ENCODE measurements around the gene EVA1A.

EVA1A gene

GRCh38 chr2:75528221-75528977, 32.3 kb downstream of the EVA1A start:
- Histone ChIP-seq H3K27ac (ENCODE audit: low read length) (no peak overlapping the region), H3K4me1 (ENCODE audit: control insufficient read depth, low read depth, low read length) (peaks cover 10% of the 10 kb centered on the region)

GRCh38 chr2:75527676-75528075, 33.1 kb downstream of the EVA1A start:
- Histone ChIP-seq H3K27ac (ENCODE audit: low read length) (no peak overlapping the region), H3K9me3 (ENCODE audit: control insufficient read depth, low read depth, low read length) (no peaks in the 10 kb centered on the region), H3K9ac (ENCODE audit: low read length) (no peak overlapping the region), H3K36me3 (ENCODE audit: control insufficient read depth, low read depth, low read length) (no peaks in the 10 kb centered on the region), H3K27me3 (ENCODE audit: control insufficient read depth, insufficient read depth, low read length) (no peaks in the 10 kb centered on the region), H3K4me1 (ENCODE audit: control insufficient read depth, low read depth, low read length) (peaks cover 10% of the 10 kb centered on the region), H3K4me3 (ENCODE audit: low read length) (no peak overlapping the region)

More at GRCh38 chr2:75528221-75528977, 32.3 kb downstream of the EVA1A start:
- Histone ChIP-seq H3K36me3 (ENCODE audit: control insufficient read depth, low read depth, low read length) (no peaks in the 10 kb centered on the region), H3K9ac (ENCODE audit: low read length) (no peak overlapping the region), H3K4me3 (ENCODE audit: low read length) (no peak overlapping the region), H3K27me3 (ENCODE audit: control insufficient read depth, insufficient read depth, low read length) (no peaks in the 10 kb centered on the region), H3K9me3 (ENCODE audit: control insufficient read depth, low read depth, low read length) (no peaks in the 10 kb centered on the region)

GRCh38 chr2:75526842-75527241, 33.9 kb downstream of the EVA1A start:
- H3K4me1 ChIP-seq (ENCODE audit: control insufficient read depth, low read depth, low read length) = peaks cover 10% of the 10 kb centered on the region

GRCh38 chr2:75525434-75526310, 35.1 kb downstream of the EVA1A start:
- Histone ChIP-seq H3K4me1 (ENCODE audit: control insufficient read depth, low read depth, low read length) (peaks cover 10% of the 10 kb centered on the region), H3K27me3 (ENCODE audit: control insufficient read depth, insufficient read depth, low read length) (no peaks in the 10 kb centered on the region), H3K9me3 (ENCODE audit: control insufficient read depth, low read depth, low read length) (no peaks in the 10 kb centered on the region), H3K36me3 (ENCODE audit: control insufficient read depth, low read depth, low read length) (no peaks in the 10 kb centered on the region), H3K9ac (ENCODE audit: low read length) (no peak overlapping the region), H3K27ac (ENCODE audit: low read length) (no peak overlapping the region), H3K4me3 (ENCODE audit: low read length) (no peak overlapping the region)

More at GRCh38 chr2:75526842-75527241, 33.9 kb downstream of the EVA1A start:
- H3K27ac ChIP-seq (ENCODE audit: low read length) = no peak overlapping the region
- H3K4me3 ChIP-seq (ENCODE audit: low read length) = no peak overlapping the region
- no peaks in the 10 kb centered on the region for H3K27me3 ChIP-seq (ENCODE audit: control insufficient read depth, insufficient read depth, low read length)
- H3K36me3 ChIP-seq (ENCODE audit: control insufficient read depth, low read depth, low read length) = no peaks in the 10 kb centered on the region
- no peak overlapping the region for H3K9ac ChIP-seq (ENCODE audit: low read length)
- no peaks in the 10 kb centered on the region for H3K9me3 ChIP-seq (ENCODE audit: control insufficient read depth, low read depth, low read length)

GRCh38 chr2:75524276-75524911, 36.3 kb downstream of the EVA1A start:
- Histone ChIP-seq H3K4me1 (ENCODE audit: control insufficient read depth, low read depth, low read length) (peaks cover 10% of the 10 kb centered on the region), H3K9ac (ENCODE audit: low read length) (no peak overlapping the region), H3K36me3 (ENCODE audit: control insufficient read depth, low read depth, low read length) (no peaks in the 10 kb centered on the region), H3K27ac (ENCODE audit: low read length) (no peak overlapping the region), H3K4me3 (ENCODE audit: low read length) (no peak overlapping the region), H3K27me3 (ENCODE audit: control insufficient read depth, insufficient read depth, low read length) (no peaks in the 10 kb centered on the region), H3K9me3 (ENCODE audit: control insufficient read depth, low read depth, low read length) (no peaks in the 10 kb centered on the region)

- Histone ChIP-seq H3K36me3 (ENCODE audit: control insufficient read depth, low read depth, low read length) (no peaks in the 10 kb centered on the region), H3K4me3 (ENCODE audit: low read length) (no peak overlapping the region), H3K4me1 (ENCODE audit: control insufficient read depth, low read depth, low read length) (peaks cover 9% of the 10 kb centered on the region), H3K27ac (ENCODE audit: low read length) (no peak overlapping the region), H3K27me3 (ENCODE audit: control insufficient read depth, insufficient read depth, low read length) (no peaks in the 10 kb centered on the region), H3K9me3 (ENCODE audit: control insufficient read depth, low read depth, low read length) (no peaks in the 10 kb centered on the region), H3K9ac (ENCODE audit: low read length) (no peak overlapping the region)
Observed at GRCh38 chr2:75523313-75524275, 37.1 kb downstream of the EVA1A start.

GRCh38 chr2:75522543-75523312, 38.0 kb downstream of the EVA1A start:
- no peaks in the 10 kb centered on the region for H3K36me3 ChIP-seq (ENCODE audit: control insufficient read depth, low read depth, low read length)
- H3K4me1 ChIP-seq (ENCODE audit: control insufficient read depth, low read depth, low read length) = peaks cover under 1% of the 10 kb centered on the region
- no peaks in the 10 kb centered on the region for H3K27me3 ChIP-seq (ENCODE audit: control insufficient read depth, insufficient read depth, low read length)
- H3K9me3 ChIP-seq (ENCODE audit: control insufficient read depth, low read depth, low read length) = no peaks in the 10 kb centered on the region
- H3K27ac ChIP-seq (ENCODE audit: low read length) = no peak overlapping the region
- H3K4me3 ChIP-seq (ENCODE audit: low read length) = no peak overlapping the region
- H3K9ac ChIP-seq (ENCODE audit: low read length) = no peak overlapping the region

GRCh38 chr2:75521225-75521872, 39.4 kb downstream of the EVA1A start:
- Histone ChIP-seq H3K36me3 (ENCODE audit: control insufficient read depth, low read depth, low read length) (no peaks in the 10 kb centered on the region), H3K27me3 (ENCODE audit: control insufficient read depth, insufficient read depth, low read length) (no peaks in the 10 kb centered on the region), H3K4me1 (ENCODE audit: control insufficient read depth, low read depth, low read length) (no peaks in the 10 kb centered on the region), H3K27ac (ENCODE audit: low read length) (no peak overlapping the region), H3K9me3 (ENCODE audit: control insufficient read depth, low read depth, low read length) (no peaks in the 10 kb centered on the region), H3K4me3 (ENCODE audit: low read length) (no peak overlapping the region), H3K9ac (ENCODE audit: low read length) (no peak overlapping the region)

GRCh38 chr2:75519843-75520242, 40.9 kb downstream of the EVA1A start:
- Histone ChIP-seq H3K9me3 (ENCODE audit: control insufficient read depth, low read depth, low read length) (no peaks in the 10 kb centered on the region), H3K9ac (ENCODE audit: low read length) (no peak overlapping the region), H3K36me3 (ENCODE audit: control insufficient read depth, low read depth, low read length) (no peaks in the 10 kb centered on the region), H3K4me3 (ENCODE audit: low read length) (no peak overlapping the region), H3K4me1 (ENCODE audit: control insufficient read depth, low read depth, low read length) (no peaks in the 10 kb centered on the region), H3K27me3 (ENCODE audit: control insufficient read depth, insufficient read depth, low read length) (no peaks in the 10 kb centered on the region), H3K27ac (ENCODE audit: low read length) (no peak overlapping the region)
